K562 (cell line): Measurements from ENCODE around the gene PTP4A2. TPM values are rescaled to one million over a fixed set of nuclear protein-coding genes. Genes with fewer than 3 reads are reported as not detected.

Source experiments
- ATF7 ChIP-seq: fragments of 450-650 bp; IDR thresholded peaks from 2 replicates; pipeline ENCODE4 v1.7.1; 2014; ENCODE audit warnings: mild to moderate bottlenecking, moderate library complexity
- CBX1 ChIP-seq: sonication (generic); IDR thresholded peaks from 2 replicates; pipeline ENCODE4 v1.6.1; 2016; ENCODE audit warnings: antibody characterized with exemption, low read depth, mild to moderate bottlenecking
- COPS2 ChIP-seq: fragments of 450-650 bp; conservative IDR thresholded peaks from 2 replicates; pipeline ENCODE4 v1.6.1; 2016; ENCODE audit warnings: mild to moderate bottlenecking, moderate library complexity
- CREB1 ChIP-seq, 2 experiments: sonication (generic) in 1 of 2; formaldehyde crosslinking in 1 of 2; IDR thresholded peaks; 2 replicates each; pipeline versions ENCODE4 v1.6.1 to v1.8.0; 2012 to 2022; ENCODE audit warnings: inconsistent platforms in 1 of 2, mild to moderate bottlenecking in 1 of 2, missing genetic modification reagents in 1 of 2, moderate library complexity in 1 of 2
- GABPA ChIP-seq: fragments of 200-800 bp; sonication (Bioruptor generic); conservative IDR thresholded peaks from 2 replicates; pipeline ENCODE4 v1.6.1; 2016; ENCODE audit warnings: low read depth, missing genetic modification characterization, missing compliant biosample characterization
- HEY1 ChIP-seq: fragments of 250-450 bp; sonication (Bioruptor Pico); IDR thresholded peaks from 2 replicates; pipeline ENCODE4 v1.5.0; 2020; ENCODE audit warnings: mild to moderate bottlenecking, moderate library complexity, borderline replicate concordance
- ILK ChIP-seq: fragments of 450-650 bp; IDR thresholded peaks from 2 replicates; pipeline ENCODE4 v1.6.1; 2016; ENCODE audit warnings: missing genetic modification characterization, low read depth, mild to moderate bottlenecking, missing compliant biosample characterization, moderate library complexity, borderline replicate concordance
- KDM5B ChIP-seq: fragments of 200-600 bp; sonication (generic); IDR thresholded peaks from 2 replicates; pipeline ENCODE4 v1.6.1; 2012; ENCODE audit warnings: low read depth, mild to moderate bottlenecking, moderate library complexity, low read length, control low read depth, inconsistent platforms; ENCODE audit not compliant: insufficient replicate concordance
- RREB1 ChIP-seq: fragments of 250-450 bp; sonication (Bioruptor Pico); IDR thresholded peaks from 2 replicates; pipeline ENCODE4 v1.4.0; 2020
- TAF1 ChIP-seq: IDR thresholded peaks from 2 replicates; pipeline ENCODE4 v1.6.1; 2011; ENCODE audit warnings: mild to moderate bottlenecking, low read length, moderate library complexity; ENCODE audit not compliant: insufficient read depth, control insufficient read depth, severe bottlenecking; ENCODE audit errors: extremely low read depth
- ZFP91 ChIP-seq: sonication (generic); formaldehyde crosslinking; IDR thresholded peaks from 2 replicates; pipeline ENCODE4 v1.8.0; 2022; ENCODE audit warnings: mild to moderate bottlenecking, missing genetic modification reagents
- ZNF586 ChIP-seq: fragments of 450-650 bp; formaldehyde crosslinking; conservative IDR thresholded peaks from 2 replicates; pipeline ENCODE4 v1.4.0; 2020; ENCODE audit warnings: mild to moderate bottlenecking, moderate library complexity
- ZNF79 ChIP-seq: fragments of 250-450 bp; sonication (Bioruptor Pico); IDR thresholded peaks from 2 replicates; pipeline ENCODE4 v1.4.0; 2020; ENCODE audit warnings: low read depth, mild to moderate bottlenecking, moderate library complexity
- ZNF830 ChIP-seq: fragments of 250-450 bp; sonication (Bioruptor Pico); IDR thresholded peaks from 2 replicates; pipeline ENCODE4 v1.5.0; 2021; ENCODE audit warnings: mild to moderate bottlenecking
- polyA plus RNA-seq, 8 experiments: library from polyadenylated mRNA; depleted of rRNA in 4 of 8; stranded (reverse) in 5 of 8; unstranded in 3 of 8; fragments of >200 nt; fragmentation: Nextera tagmentation in 2 of 8; fragmentation: Illumina TruSeq in 1 of 8; extraction: Ambion mirVana in 2 of 8; extraction: Trizol in 1 of 8; gene quantifications; 2 replicates each; pipeline versions ENCODE4 v1.2.1 to v1.2.3, GENCODE V29; 2011 to 2014; ENCODE audit warnings: inconsistent platforms in 1 of 8, missing spikeins in 1 of 8
- total RNA-seq, 7 experiments: library from RNA; depleted of rRNA in 6 of 7; stranded (reverse); fragments of >200 nt in 6 of 7; fragmentation: Illumina TruSeq in 2 of 7; extraction: Trizol in 2 of 7; gene quantifications; 2 replicates each; pipeline versions ENCODE4 v1.2.1 to v1.2.3, GENCODE V29; 2011 to 2021; ENCODE audit warnings: low replicate concordance in 1 of 7

The PTP4A2 gene
- total and polyA plus RNA-seq, 9 of the 15 experiments (the other 6 are each of a cell fraction or from before 2014, with no cell fraction given): 197 to 870 (median 480) TPM

- no peak for TF ChIP-seq RREB1 (CRISPR knock-in tag)
- TF ChIP-seq KDM5B: no peak
- TF ChIP-seq HEY1 (CRISPR knock-in tag): no peak
- TF ChIP-seq ATF7: peak; percentile 21; the same call in 1 of the 2 replicates
- TF ChIP-seq CBX1: no peak
- TF ChIP-seq COPS2: no peak
- TF ChIP-seq ZFP91 (CRISPR knock-in tag): no peak
- no peak for TF ChIP-seq ZNF830
- TF ChIP-seq TAF1: no peak
- no peak for TF ChIP-seq ILK (tag)
- no peak for TF ChIP-seq GABPA (tag)
- no peak for TF ChIP-seq ZNF79 (CRISPR knock-in tag)
- TF ChIP-seq CREB1 (IDR thresholded peaks at IDR 0.05): no peak
- TF ChIP-seq CREB1 (CRISPR knock-in tag; IDR thresholded peaks at IDR 0.05): peak; percentile 12; the same call in 1 of the 2 replicates
- TF ChIP-seq ZNF586 (CRISPR knock-in tag): no peak
Observed at GRCh38 chr1:31861346-31861745, 76.8 kb downstream of the PTP4A2 start (continued).
